Germinal center (tissue), 1 donor: Measurements from ENCODE around the gene EFNA5.
"Not testable (repeated sequence)": the region's sequence is repeated elsewhere in the genome, so short reads cannot be mapped to it uniquely, and the experiment has no call there.

Experiments used
- DNase-seq: peaks from one replicate; pipeline ENCODE4 v3.0.0; 2012; ENCODE audit warnings: mixed read lengths, low spot score

Gene EFNA5

GRCh38 chr5:107365320-107366109, 305.2 kb downstream of the EFNA5 start:
- DNase-seq: no peak

- no peak for DNase-seq
Observed at GRCh38 chr5:107364443-107365319, 306.1 kb downstream of the EFNA5 start.

GRCh38 chr5:107363768-107364167, 307.0 kb downstream of the EFNA5 start:
- DNase-seq: no peak

- DNase-seq: no peak
Observed at GRCh38 chr5:107361945-107362344, 308.8 kb downstream of the EFNA5 start.

GRCh38 chr5:107359916-107360234, 310.9 kb downstream of the EFNA5 start:
- no peak for DNase-seq

- no peak for DNase-seq
Observed at GRCh38 chr5:107359033-107359915, 311.5 kb downstream of the EFNA5 start.

- DNase-seq: no peak
Observed at GRCh38 chr5:107356891-107357290, 313.8 kb downstream of the EFNA5 start.

- no peak for DNase-seq
Observed at GRCh38 chr5:107352576-107352975, 318.2 kb downstream of the EFNA5 start.

GRCh38 chr5:107346580-107346979, 324.2 kb downstream of the EFNA5 start:
- DNase-seq: not testable (repeated sequence)

- no peak for DNase-seq
Observed at GRCh38 chr5:107342371-107342770, 328.4 kb downstream of the EFNA5 start.

GRCh38 chr5:107341376-107342084, 329.2 kb downstream of the EFNA5 start:
- DNase-seq: no peak

GRCh38 chr5:107340631-107341030, 330.1 kb downstream of the EFNA5 start:
- DNase-seq: no peak

GRCh38 chr5:107338335-107338734, 332.4 kb downstream of the EFNA5 start:
- no peak for DNase-seq

GRCh38 chr5:107337281-107337680, 333.5 kb downstream of the EFNA5 start:
- no peak for DNase-seq

GRCh38 chr5:107331882-107332281, 338.9 kb downstream of the EFNA5 start:
- no peak for DNase-seq

- no peak for DNase-seq
Observed at GRCh38 chr5:107331312-107331711, 339.4 kb downstream of the EFNA5 start.

- no peak for DNase-seq
Observed at GRCh38 chr5:107330903-107331302, 339.8 kb downstream of the EFNA5 start.

- DNase-seq: no peak
Observed at GRCh38 chr5:107329850-107330249, 340.9 kb downstream of the EFNA5 start.
